Astrocyte (in vitro differentiated cells and primary cell): ENCODE measurements around the gene SECISBP2L.

Experiments
- CTCF ChIP-seq: IDR thresholded peaks from 2 replicates; pipeline ENCODE4 v1.5.1; 2011; ENCODE audit warnings: low read depth, mild to moderate bottlenecking, inconsistent platforms, low read length, moderate library complexity; ENCODE audit not compliant: insufficient read depth
- EZH2 ChIP-seq: IDR thresholded peaks from 2 replicates; pipeline ENCODE4 v1.6.1; 2012; ENCODE audit warnings: mild to moderate bottlenecking, low read length, inconsistent platforms; ENCODE audit not compliant: insufficient read depth

DNA sequence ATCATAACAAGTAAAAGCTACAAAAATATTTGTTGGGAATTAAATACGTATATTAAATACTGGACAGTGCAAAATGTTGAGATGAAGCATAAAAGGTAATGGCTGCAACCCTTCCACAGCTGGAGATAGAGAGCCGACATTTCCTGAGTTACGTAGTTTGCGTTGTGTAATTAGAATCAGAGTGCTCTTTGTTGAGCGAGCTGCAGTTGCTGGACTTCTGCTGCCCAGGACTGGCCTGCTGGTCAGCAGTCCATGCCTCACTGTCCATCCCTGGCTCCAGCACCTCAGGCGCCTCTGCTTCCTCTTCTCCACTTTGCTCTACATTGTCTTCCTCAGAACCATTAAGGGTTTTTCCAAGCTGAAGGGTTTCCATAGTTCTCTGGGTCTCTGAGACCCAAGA, 54.1 kb downstream of the SECISBP2L start:
- TF ChIP-seq CTCF (no peak), EZH2 (no peak)
